DOHH2 (cell line): ENCODE data around the gene VWDE.

Source experiments
- CTCF ChIP-seq: fragments of 200-600 bp; sonication (generic); IDR thresholded peaks from one replicate; pipeline ENCODE4 v1.5.1; 2014; ENCODE audit warnings: antibody characterized with exemption, mild to moderate bottlenecking, low read depth, low read length; ENCODE audit not compliant: poor library complexity, severe bottlenecking
- EZH2phosphoT487 ChIP-seq: fragments of 200-600 bp; sonication (generic); IDR thresholded peaks from 2 replicates; pipeline ENCODE4 v1.6.1; 2017; ENCODE audit warnings: borderline replicate concordance, mild to moderate bottlenecking, antibody characterized with exemption, low read length, moderate library complexity, mixed read lengths

DNA sequence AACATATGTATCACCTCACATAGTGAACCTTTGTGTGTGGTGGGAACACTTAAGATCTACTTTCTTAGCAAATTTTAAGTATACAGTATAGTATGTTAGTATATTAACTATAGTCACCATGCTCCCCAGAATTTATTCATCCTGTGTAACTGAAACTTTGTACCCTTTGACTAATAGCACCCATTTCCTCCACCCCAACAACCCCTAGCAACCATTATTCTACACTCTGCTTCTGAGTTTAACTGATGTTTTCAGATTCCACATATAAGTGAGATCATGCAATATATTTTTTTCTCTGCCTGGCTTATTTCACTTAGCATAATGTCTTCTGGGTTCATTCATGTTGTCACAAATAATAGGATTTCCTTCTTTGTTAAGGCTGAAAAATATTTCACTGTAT is 6.9 kb upstream of the VWDE start:
- TF ChIP-seq CTCF = no peak
- no peak for TF ChIP-seq EZH2phosphoT487
